Gastroesophageal sphincter (tissue), 4 donors: Measurements from ENCODE around the gene KHDRBS2. TPM values are rescaled to one million over a fixed set of nuclear protein-coding genes. Genes with fewer than 3 reads are reported as not detected.

Experiments
- ATAC-seq: fragments of 150-250 bp; one replicate; pipeline ENCODE4 v1.9.1; 2016; ENCODE audit warnings: mild to moderate bottlenecking, moderate library complexity
- H3K27ac ChIP-seq, 4 donors: fragments of 200-600 bp; sonication (generic) in 3 of 4; 1 replicate in 3 of 4; 2 replicates in 1 of 4; pipeline ENCODE4 v1.5.1; 2016 to 2019
- H3K27me3 ChIP-seq: fragments of 200-600 bp; sonication (generic); one replicate; pipeline ENCODE4 v1.5.1; 2019
- H3K36me3 ChIP-seq, 2 donors: fragments of 200-600 bp; sonication (generic); one replicate each; pipeline ENCODE4 v1.5.1; 2019; ENCODE audit warnings: control low read depth in 1 of 2
- H3K4me1 ChIP-seq, 3 donors: fragments of 200-600 bp; sonication (generic); 1 replicate in 2 of 3; 2 replicates in 1 of 3; pipeline ENCODE4 v1.5.1; 2016 to 2019; ENCODE audit warnings: control low read depth in 2 of 3
- H3K4me3 ChIP-seq, 2 donors: fragments of 200-600 bp; sonication (generic); one replicate each; pipeline ENCODE4 v1.5.1; 2019; ENCODE audit warnings: mild to moderate bottlenecking in 1 of 2, moderate library complexity in 1 of 2
- H3K9me3 ChIP-seq, 3 donors: fragments of 200-600 bp; sonication (generic); one replicate each; pipeline ENCODE4 v1.5.1; 2017 to 2019; ENCODE audit warnings: control low read depth in 2 of 3
- EP300 ChIP-seq: sonication (generic); formaldehyde crosslinking; IDR thresholded peaks from one replicate; pipeline ENCODE4 v1.6.1; 2017; ENCODE audit warnings: antibody characterized with exemption, mild to moderate bottlenecking
- POLR2A ChIP-seq, 2 donors: fragments of 450-650 bp; IDR thresholded peaks; one replicate each; pipeline ENCODE4 v1.6.1; 2017; ENCODE audit warnings: antibody characterized with exemption in 2 of 2, mild to moderate bottlenecking in 2 of 2, moderate library complexity in 1 of 2
- POLR2AphosphoS5 ChIP-seq: sonication (generic); formaldehyde crosslinking; IDR thresholded peaks from one replicate; pipeline ENCODE4 v1.6.1; 2017; ENCODE audit warnings: antibody characterized with exemption
- WGBS, 2 donors: methylation state at CpG; one replicate each; pipeline ENCODE4 v1.1.5; 2018; ENCODE audit warnings: low coverage in 1 of 2; 5-methylcytosine and 5-hydroxymethylcytosine counted together
- total RNA-seq, 4 donors: library from RNA; depleted of rRNA; stranded (reverse); fragments of >200 nt; gene quantifications; one replicate each; pipeline ENCODE4 v1.1.0, GENCODE V29; 2016
- TF ChIP-seq, protein P1 (sequence below), 4 experiments: fragments of 200-600 bp in 2 of 4; fragments of 450-650 bp in 2 of 4; sonication (generic) in 1 of 4; IDR thresholded peaks; one replicate each; pipeline ENCODE4 v1.5.1; 2017 to 2019; ENCODE audit warnings: antibody characterized with exemption in 4 of 4, mild to moderate bottlenecking in 2 of 4, moderate library complexity in 2 of 4

The KHDRBS2 gene
- total RNA-seq, 4 donors from 2014 or later: 0.62 to 0.81 TPM; not detected in 2

DNA sequence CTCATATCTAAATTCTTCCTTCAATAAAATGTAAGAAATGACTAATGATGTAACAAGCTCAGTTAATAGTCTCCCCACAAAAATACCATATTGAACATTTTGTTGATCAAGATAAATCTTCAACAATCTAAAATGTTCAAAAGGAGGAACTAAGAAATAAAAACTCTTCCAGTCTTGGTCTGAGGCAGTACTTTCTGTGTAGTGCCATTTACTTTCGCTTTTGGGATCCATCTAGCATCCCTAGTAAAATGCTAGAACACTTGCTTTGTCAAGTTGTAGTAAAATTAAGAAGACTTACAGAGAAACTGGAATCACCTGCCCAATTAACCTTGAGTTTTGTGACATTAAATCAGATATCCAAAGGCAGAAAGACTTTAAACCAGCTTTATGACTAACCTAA lies 246.4 kb downstream of the KHDRBS2 start:
- no peaks in the 10 kb centered on the region for H3K36me3 ChIP-seq
- TF ChIP-seq POLR2A (IDR thresholded peaks at IDR 0.05) (no peak), POLR2AphosphoS5 (no peak), EP300 (no peak)
- TF ChIP-seq, protein P1, sequence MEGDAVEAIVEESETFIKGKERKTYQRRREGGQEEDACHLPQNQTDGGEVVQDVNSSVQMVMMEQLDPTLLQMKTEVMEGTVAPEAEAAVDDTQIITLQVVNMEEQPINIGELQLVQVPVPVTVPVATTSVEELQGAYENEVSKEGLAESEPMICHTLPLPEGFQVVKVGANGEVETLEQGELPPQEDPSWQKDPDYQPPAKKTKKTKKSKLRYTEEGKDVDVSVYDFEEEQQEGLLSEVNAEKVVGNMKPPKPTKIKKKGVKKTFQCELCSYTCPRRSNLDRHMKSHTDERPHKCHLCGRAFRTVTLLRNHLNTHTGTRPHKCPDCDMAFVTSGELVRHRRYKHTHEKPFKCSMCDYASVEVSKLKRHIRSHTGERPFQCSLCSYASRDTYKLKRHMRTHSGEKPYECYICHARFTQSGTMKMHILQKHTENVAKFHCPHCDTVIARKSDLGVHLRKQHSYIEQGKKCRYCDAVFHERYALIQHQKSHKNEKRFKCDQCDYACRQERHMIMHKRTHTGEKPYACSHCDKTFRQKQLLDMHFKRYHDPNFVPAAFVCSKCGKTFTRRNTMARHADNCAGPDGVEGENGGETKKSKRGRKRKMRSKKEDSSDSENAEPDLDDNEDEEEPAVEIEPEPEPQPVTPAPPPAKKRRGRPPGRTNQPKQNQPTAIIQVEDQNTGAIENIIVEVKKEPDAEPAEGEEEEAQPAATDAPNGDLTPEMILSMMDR (IDR thresholded peaks at IDR 0.05): no peak
- WGBS, 2 donors: 83 to 87% methylated on average over 1 of the region's 1 CpG
- H3K27me3 ChIP-seq: no peaks in the 10 kb centered on the region
- no peaks in the 10 kb centered on the region for H3K4me1 ChIP-seq
- no peak for ATAC-seq
- H3K27ac ChIP-seq: no peak overlapping the region
- no peak overlapping the region for H3K4me3 ChIP-seq
- no peaks in the 10 kb centered on the region for H3K9me3 ChIP-seq

DNA sequence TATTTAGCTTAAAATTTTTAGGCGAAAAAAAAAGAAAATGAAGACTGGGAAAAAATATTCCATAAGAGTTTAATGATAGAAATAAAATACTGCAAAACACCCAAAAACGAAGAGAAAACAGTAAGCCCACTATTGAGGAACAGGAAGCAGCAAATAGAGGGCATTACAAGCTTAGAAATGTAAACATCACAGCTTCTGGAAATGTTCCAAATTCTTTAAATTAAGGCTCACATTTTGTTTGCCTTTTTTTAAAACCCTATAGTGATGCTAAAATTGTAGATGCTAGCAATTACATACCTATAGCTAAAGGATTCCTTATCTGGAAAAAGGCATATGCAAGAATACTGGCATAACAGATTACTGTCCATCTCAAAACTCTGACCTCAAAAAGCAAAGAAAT lies 248.6 kb downstream of the KHDRBS2 start:
- WGBS, 2 donors: 45 to 52% methylated on average over 2 of the region's 2 CpGs
- Histone ChIP-seq H3K9me3 (no peaks in the 10 kb centered on the region), H3K27me3 (no peaks in the 10 kb centered on the region), H3K4me3 (no peak overlapping the region), H3K4me1 (no peaks in the 10 kb centered on the region), H3K36me3 (no peaks in the 10 kb centered on the region), H3K27ac (no peak overlapping the region)
- TF ChIP-seq POLR2A (IDR thresholded peaks at IDR 0.05) (no peak), EP300 (no peak)
- ATAC-seq: no peak

DNA sequence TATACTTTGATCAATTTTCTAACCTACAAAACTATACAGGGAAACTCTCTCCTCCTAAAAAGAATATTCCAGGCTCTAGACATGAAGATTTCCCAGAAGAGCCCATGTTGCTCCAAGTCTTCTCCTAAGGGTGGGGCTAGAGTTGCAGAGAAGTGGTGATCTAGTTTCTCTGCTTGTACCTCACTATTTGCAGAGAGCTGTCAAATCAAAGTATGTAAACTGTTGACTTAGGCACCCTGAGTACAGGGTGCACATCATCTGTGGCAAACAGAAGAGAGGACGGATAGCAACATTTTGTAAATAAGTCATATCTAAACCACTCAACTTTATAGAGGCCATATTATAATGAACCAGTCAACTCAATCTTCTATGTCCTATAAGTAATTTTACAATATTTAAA lies 250.1 kb downstream of the KHDRBS2 start:
- no peak for TF ChIP-seq EP300
- TF ChIP-seq, protein P1 (IDR thresholded peaks at IDR 0.05): no peak
- no peak for TF ChIP-seq POLR2AphosphoS5
- TF ChIP-seq POLR2A (IDR thresholded peaks at IDR 0.05): no peak
- no peak overlapping the region for H3K4me3 ChIP-seq
- H3K4me1 ChIP-seq: no peaks in the 10 kb centered on the region
- no peaks in the 10 kb centered on the region for H3K36me3 ChIP-seq
- H3K9me3 ChIP-seq: no peaks in the 10 kb centered on the region
- 67% methylated on average over 1 of the region's 1 CpG; no CpG with 5 or more reads in 1 of the 2 donors for WGBS, 2 donors
- no peak for ATAC-seq
- no peaks in the 10 kb centered on the region for H3K27me3 ChIP-seq
- no peak overlapping the region for H3K27ac ChIP-seq

DNA sequence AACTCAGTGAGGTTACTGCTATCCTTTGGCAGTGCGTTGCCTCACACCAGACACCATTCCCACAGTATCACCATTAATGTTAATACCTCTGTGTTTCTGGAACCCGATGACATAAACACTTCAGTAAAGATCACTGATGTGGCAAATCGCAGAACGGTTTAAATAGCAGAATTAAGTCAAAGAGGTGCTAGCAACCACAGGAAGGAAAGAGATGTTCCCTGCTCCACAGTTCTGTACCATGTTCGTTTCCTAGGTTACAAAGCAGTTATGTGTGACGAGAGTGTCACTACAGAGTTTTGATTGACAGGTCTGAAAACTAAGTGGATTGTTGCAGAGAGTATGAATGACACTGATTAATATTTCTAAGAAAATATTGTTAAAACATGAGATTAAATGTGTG lies 272.3 kb downstream of the KHDRBS2 start:
- no peaks in the 10 kb centered on the region for H3K4me1 ChIP-seq
- no peaks in the 10 kb centered on the region for H3K36me3 ChIP-seq
- no peaks in the 10 kb centered on the region for H3K9me3 ChIP-seq
- H3K27me3 ChIP-seq: no peaks in the 10 kb centered on the region
- WGBS, 2 donors: 72 to 81% methylated on average over 6 of the region's 6 CpGs
- TF ChIP-seq POLR2AphosphoS5: no peak
- TF ChIP-seq POLR2A (IDR thresholded peaks at IDR 0.05): no peak
- TF ChIP-seq EP300: no peak
- TF ChIP-seq, protein P1 (IDR thresholded peaks at IDR 0.05): no peak
- ATAC-seq: no peak
- no peak overlapping the region for H3K27ac ChIP-seq
- no peak overlapping the region for H3K4me3 ChIP-seq

DNA sequence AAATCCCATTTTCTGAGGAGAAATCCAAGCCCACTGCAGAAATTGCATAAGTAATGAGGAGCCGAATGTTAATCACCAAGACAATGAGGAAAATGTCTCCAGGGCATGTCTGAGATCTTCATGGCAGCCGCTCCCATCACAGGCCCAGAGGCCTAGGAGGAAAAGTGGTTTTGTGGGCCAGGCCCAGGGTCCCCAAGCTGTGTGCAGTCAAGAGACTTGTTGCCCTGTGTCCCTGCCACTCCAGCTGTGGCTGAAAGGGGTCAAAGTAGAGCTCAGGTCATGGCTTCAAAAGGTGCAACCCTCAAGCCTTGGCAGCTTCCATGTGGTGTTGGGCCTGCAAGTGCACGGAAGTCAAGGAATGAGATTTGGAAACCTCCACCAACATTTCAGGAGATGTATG lies 276.6 kb downstream of the KHDRBS2 start:
- no peak for TF ChIP-seq POLR2A (IDR thresholded peaks at IDR 0.05)
- TF ChIP-seq, protein P1 (IDR thresholded peaks at IDR 0.05): no peak
- TF ChIP-seq EP300: no peak
- H3K9me3 ChIP-seq: no peaks in the 10 kb centered on the region
- ATAC-seq: no peak
- no peak overlapping the region for H3K27ac ChIP-seq
- H3K4me1 ChIP-seq: no peaks in the 10 kb centered on the region
- H3K36me3 ChIP-seq: no peaks in the 10 kb centered on the region
- no peak overlapping the region for H3K4me3 ChIP-seq
- 97 to 100% methylated on average over 2 to 3 of the region's 3 CpGs for WGBS, 2 donors
- H3K27me3 ChIP-seq: no peaks in the 10 kb centered on the region
